ENCODE results near the gene ZNF296.

ZNF296 gene

DNA sequence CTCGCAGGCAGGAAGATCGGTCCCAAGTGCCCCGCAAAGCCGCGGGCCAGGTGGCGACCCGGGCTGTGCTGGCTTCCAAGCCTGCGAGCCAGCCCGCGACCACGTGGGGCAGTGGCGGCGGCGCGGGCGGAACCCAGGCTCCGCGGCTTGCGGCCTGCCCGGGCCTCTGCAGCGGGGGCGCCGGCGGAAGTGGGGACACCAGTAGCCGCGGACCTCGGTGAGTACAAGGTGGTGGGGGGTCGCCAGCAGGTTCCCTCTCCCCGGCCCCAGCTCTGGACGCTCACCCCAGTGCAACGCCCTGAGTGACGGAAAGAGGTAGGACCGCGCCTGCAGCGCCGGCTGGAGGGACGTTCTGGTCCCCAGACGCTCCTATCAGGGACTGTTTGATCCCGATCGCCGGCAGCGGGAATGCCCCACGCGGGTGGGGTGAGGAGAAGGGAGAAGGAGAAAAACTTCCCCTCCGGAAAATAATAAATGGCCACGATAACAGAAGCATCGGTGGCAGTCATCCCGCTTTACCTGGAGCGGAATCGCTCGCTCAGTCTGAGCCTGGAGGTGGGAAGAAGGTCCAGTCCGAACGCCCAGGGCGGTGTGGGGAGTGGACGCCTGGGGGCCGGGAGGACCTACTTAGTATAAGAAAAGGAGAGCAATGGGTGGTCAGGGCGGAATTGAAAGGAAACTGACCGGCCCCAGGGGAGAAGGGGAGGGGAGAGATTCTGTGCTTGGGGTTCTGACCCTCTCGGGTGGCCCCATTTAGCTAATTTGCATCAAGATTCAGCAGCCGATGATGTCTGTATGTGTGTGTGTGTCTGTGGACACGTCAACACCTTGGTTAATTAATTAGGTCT lies 3.0 kb upstream of the ZNF296 start, which contains the start of gene GEMIN7:
TSS of gene GEMIN7 (plus strand) at position 198 of the 848 bp plus-strand sequence. CDS start 10,855 bp downstream, outside the sequence.
- peak; percentile 75 for DNase-seq

- DNase-seq = no peak
Observed at GRCh38 chr19:45078390-45079062, 2.2 kb upstream of the ZNF296 start.

DNA sequence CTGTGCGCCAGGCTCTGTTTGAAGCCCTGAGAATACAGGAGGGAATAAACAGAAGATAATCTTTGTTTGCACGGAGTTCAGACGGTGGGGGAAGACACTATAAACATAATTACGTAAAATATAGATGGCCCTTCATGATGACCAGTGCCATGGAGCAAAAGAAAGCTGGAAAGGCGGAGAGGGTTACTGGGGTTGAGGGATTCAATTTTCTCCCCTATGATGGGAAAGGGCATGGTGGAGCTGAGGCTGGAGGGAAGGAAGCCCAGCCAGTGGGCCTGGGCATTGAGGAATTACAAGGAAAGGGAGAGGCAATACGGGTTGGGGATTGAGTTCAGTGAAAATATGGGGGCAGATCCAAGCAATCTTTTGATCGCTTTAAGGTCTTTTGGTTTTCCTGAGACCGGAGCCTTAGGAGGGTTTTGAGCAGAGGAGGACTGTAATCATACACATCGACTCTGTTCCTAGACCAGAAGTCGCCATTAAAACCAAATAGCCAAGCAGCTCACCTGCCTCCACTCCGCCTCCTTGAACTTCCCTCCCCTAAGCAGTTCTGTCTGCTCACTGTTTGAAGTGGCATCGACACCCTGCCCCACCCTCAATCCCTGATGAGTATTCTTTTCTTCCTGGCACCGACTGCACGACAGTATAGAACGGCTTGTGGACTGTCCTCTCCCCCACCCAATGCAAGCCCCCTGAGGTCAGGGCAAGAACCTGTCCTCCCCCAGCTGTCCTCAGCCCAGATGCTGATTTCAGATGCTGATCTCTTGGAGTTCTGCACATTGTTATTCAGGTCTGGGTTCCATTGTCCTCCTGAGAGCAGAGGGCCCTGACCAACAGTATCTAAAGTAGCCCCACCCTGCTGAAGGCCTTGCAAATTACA lies 813 bp upstream of the ZNF296 start:
- DNase-seq = no peak

GRCh38 chr19:45075301-45076028 lies 813 bp downstream of the ZNF296 start:
- peak; percentile 87 for DNase-seq

DNA sequence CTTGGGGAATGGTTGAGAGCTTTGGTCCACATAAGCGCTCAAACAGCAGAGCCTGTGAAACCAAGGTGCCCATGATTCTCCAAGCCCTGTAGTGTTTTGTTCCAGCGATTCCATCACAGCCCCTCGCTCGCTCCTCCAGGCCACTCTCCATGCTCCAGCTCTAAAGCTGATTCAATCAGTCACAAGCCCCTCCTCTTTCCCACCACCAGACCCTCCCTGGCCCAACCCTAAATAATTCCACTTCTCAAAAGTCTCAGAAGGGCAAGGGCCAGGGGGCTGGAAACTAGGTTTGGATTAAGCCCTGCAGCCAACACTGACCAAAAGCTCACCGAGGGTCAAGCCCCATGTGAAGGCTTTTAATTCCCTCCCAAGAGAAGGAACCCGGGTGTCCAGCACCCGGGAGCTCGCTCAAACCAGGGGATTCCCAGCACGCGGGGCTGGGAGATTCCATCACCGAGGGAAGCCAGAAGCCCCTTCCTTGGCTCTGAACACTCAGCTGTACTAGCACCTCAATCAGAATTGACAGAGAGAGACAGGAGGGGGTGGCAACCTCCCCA lies 1.5 kb downstream of the ZNF296 start:
- no peak for DNase-seq

DNA sequence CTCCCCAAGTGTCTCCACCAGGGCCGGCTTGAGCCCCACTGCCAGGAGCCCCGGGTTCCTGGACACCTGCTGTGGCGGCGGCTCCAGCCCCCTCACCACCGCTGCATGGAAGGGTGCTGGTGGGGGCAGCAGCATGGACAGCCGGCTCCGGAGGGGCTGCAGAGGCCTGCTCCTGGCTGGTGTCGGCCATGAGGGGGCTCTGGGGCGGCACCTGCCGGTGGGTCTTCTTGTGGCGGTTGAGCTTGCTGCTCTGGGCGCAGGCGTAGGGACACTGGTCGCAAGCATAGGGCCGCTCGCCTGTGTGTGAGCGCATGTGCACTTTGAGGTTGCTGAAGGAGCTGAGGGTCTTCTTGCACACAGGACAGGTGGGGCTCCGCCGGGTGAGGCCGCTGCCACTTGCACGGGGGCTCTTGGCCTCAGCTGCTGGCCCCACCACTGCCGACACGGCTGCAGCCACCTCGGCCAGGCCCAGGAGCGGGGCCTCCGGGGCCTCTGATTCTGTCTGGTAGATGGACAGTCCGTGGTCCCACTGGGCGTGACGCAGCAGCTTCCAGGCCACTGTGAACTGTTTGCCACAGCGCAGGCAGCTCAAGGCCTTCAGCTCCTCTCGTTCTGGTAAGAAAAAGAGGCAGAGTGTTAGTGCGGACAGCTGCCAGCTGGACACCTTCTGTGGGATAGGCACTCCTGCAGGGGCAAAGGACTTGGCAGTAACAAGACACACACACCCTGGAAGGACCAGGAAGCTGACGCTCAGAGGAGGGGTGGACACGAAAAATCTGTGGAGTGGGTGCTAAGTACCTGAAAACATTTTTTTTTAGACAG lies 4.1 kb downstream of the ZNF296 start:
- no peak for DNase-seq

DNA sequence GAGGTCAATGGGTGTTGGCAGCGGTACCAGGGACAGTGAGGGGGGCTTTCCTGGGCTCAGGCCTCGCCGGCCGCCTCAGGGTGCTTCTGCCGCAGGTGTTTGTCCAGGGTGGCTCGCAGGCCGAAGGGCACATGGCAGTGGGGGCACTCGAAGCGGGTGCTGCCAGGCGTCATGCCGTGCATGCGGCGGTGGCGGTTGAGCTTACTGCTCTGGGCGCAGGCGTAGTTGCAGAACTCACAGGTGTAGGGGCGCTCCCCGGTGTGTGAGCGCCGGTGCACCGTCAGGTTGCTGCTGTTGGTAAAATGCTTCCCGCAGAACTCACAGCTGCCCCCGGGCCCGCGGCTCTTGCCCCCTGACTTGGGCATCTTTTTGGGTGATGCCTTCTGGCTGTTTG lies 4.7 kb downstream of the ZNF296 start:
- DNase-seq = no peak

DNA sequence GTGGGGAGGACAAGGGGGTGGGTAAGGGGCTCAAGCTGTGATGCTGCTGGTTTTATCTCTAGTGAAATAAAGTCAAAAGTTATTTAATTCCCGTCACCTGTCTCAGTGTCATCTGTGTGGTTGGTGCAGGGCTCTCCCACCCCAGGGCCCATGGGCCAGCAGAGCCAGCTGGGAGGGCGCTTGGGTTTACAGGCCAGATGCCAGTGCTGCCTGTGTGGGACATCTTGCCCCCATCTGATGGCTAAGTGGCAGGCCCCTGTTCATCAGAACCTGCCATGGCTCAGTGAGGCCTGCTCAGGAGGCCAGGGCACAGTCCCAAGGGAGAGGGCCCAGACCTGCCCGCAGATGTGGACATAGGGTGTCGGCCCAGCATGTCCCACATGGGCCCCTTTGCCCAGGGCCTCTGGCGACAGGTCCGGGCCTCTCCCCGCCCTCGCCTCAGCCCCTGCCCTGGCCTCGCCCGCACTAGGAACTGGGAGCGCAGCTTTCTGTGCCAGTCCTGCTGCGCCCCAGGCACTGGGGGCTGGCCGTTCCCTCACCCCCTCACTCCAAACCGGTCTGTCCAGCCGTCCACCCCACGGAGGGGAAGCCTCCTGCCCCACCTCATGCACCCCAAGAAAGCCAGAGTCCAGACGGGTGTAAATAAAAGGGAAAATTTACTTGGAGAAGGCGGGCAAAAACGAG lies 5.3 kb downstream of the ZNF296 start:
- DNase-seq = no peak

DNA sequence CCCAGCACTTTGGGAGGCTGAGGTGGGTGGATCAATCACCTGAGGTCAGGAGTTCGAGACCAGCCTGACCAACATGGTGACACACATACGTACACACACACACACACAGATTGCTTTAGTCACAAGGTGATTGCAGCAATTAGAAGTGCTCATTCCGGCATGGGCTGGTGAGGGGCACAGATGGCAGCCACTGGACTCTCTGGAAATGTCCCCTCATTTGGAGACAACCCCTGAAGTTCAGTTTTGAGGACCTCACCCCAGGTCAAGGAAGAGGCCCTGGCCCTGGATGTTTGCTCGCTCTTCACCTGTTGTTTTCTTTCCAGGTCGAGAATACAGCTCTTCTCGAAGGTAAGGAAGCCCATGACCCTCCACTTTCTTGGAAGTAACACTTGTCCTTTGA lies 6.1 kb downstream of the ZNF296 start:
- DNase-seq = no peak

DNA sequence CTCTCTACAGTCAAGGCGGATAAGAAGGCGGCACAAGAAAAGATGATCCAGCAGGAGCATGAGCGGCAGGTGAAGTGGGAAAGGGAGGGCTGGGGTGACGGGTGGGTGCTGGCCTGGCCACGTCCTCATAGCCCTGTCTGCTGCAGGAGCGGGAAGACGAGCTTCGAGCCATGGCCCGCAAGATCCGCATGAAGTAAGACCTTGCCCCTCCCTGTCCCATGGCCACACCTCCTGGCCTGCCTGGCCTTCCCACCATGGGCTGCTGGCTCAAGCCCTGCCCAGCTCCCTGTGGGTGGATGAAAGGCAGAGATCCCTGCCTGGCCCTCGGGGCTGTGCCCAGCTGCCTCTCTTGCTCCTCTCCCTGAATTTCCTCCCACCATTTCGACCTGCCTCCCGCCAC lies 7.2 kb downstream of the ZNF296 start:
- no peak for DNase-seq

- no peak for DNase-seq
Observed at GRCh38 chr19:45068041-45068440, 8.2 kb downstream of the ZNF296 start.

- no peak for DNase-seq
Observed at GRCh38 chr19:45066921-45067661, 9.2 kb downstream of the ZNF296 start.

DNA sequence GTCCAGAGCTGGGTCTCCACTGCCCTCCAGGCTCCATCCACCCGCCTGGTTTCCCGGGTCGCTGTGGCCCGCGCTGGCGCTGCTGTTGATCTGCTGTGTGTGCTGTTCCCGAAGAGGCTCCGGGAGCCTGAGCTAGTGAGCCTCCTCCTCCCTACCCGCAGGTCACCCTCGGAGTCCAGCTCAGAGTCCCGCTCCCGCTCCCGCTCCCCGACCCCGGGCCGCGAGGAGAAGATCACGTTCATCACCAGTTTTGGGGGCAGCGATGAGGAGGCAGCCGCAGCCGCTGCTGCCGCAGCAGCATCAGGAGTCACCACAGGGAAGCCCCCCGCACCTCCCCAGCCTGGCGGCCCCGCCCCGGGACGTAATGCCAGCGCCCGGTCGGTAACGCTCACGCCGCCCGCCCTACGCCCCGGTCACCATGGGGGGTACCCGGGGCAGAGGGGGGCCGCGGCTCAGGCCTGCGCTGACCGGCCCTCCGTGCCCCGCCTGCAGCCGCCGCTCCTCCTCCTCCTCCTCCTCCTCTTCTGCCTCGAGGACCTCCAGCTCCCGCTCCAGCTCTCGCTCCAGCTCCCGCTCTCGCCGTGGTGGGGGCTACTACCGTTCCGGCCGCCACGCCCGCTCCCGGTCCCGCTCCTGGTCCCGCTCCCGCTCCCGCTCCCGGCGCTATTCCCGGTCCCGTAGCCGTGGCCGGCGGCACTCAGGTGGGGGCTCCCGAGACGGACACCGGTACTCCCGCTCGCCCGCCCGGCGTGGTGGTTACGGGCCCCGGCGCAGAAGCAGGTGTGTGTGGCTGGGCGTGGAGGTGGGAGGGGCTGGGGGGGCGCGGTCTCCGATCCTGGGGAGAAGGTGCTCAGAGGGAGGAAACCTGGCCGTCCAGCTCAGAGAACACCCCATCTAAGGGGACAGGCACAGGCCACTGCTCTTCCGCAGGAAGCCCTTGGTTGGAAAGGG lies 12.2 kb downstream of the ZNF296 start:
- no peak for DNase-seq

GRCh38 chr19:45061965-45062364 lies 14.3 kb downstream of the ZNF296 start:
- no peak for DNase-seq

GRCh38 chr19:45059258-45059965 lies 16.9 kb downstream of the ZNF296 start:
- DNase-seq = peak; percentile 77

- DNase-seq = no peak
Observed at GRCh38 chr19:45058622-45059159, 17.6 kb downstream of the ZNF296 start.

- DNase-seq = no peak
Observed at GRCh38 chr19:45057444-45057843, 18.8 kb downstream of the ZNF296 start.

DNA sequence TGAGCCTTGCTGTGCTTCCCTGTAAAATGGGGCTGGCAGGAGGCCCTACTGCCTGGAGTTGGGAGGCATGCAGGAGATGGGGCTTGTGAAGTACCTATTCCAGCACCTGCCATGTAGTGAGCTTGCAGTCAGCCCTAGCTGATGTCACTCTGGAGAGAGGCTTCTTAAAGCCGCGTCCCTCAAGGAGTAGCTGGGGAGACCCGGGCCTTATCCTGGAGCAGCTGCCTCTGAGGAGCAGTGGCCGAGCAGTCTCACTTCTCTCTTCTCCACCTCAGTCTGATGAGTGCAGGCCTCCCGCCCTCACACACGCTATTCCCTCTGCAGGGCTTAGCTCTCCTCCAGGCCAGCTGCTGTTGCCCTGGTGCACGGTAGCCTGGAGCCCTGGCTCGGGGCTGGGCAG lies 19.4 kb downstream of the ZNF296 start:
- no peak for DNase-seq
